ENCODE results near the gene NUP58.
A peak's percentile ranks its signal among the peaks of the same experiment; 100 is the strongest.

The NUP58 gene

DNA sequence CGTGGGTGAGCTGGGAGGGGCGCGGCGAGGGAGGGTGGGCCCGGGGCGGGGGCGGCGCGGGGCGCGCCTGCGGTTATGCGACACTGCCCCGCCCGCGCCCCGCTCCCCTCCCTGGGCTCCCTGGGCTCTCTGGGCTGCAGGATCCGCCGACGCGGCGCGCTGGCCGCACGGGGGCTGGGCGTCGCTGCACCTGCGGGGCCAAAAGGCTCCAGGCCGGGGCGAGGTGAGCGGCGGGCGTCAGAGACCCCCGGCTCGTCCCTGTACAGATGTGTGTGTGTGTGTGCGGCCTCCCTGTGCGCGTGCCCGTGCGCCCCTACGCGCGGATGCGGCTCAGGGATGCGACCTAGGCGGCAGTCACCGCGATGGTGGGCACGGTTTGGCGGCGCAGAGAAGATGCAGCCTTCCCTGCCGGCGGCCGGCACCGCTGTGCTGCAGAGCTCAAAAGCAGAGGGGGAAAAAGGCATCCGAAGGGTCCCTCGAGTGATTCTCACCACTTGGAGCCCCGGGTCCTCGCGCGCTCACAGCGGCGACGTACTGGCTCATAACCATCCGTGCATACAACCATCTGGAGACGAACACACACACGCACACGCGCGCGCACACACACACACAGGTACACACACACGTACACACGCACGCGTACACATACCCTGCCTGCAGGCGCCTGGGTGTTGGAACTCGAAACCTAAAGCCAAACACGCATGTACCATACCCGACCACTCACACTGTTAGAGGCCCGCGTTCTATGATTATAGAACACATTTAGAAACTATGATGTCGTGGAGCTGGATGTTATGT, 71.1 kb downstream of the NUP58 start:
- Histone ChIP-seq H3K4me1 (0 out of 2 replicates have a peak, but pooled peaks cover 2% of the 10 kb centered on the region), H3K4me3 (peak overlapping the region; percentile 40), H3K27me3 (ENCODE audit: low read depth) (0 out of 2 replicates have a peak, but pooled peaks cover 2% of the 10 kb centered on the region), H3K9me3 (no peaks in the 10 kb centered on the region), H3K36me3 (replicated peaks) (no peaks in the 10 kb centered on the region)
- in situ Hi-C loops (cut with MboI; ENCODE audit: low sequenced_read_pairs): loop anchor here (25.0 kb wide), 1 partner anchor 690 kb away; the partner anchor contains the start of gene SHISA2
- DNase-seq (ENCODE audit: low spot score in 2 of 2): peak in 1 of 2 experiments; percentile 59

DNA sequence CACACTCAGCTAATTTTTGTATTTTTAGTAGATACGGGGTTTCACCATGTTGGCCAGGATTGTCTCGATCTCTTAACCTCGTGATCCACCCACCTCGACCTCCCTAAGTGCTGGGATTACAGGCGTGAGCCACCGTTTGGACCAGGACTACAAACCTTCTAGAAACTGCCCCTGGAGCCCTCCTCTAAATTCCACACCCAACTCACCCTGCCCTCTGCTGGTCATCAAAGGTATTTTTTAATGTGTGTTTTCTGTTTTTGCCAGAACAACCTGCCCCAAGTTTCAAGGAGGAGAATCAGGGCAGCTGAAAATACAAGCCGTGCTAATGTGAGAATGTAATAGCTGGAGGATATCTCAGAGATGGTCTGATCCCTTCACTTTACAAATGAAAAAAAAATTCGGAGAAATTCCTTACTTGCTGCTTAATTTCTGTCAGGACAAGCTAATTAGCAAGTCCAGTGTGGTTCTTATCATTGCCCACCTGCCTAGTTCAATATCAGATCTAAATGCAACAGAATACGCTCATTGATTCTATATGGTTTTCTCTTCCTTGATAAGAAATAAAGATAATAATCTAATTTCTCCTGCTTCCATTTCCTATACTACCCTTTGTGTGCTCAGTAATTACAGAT, 74.4 kb downstream of the NUP58 start:
- DNase-seq (ENCODE audit: low spot score in 2 of 2): peak; percentile 66 to 72
- no peaks in the 10 kb centered on the region for H3K27me3 ChIP-seq (ENCODE audit: low read depth)
- in situ Hi-C loops (cut with MboI; ENCODE audit: low sequenced_read_pairs): no loop called here

DNA sequence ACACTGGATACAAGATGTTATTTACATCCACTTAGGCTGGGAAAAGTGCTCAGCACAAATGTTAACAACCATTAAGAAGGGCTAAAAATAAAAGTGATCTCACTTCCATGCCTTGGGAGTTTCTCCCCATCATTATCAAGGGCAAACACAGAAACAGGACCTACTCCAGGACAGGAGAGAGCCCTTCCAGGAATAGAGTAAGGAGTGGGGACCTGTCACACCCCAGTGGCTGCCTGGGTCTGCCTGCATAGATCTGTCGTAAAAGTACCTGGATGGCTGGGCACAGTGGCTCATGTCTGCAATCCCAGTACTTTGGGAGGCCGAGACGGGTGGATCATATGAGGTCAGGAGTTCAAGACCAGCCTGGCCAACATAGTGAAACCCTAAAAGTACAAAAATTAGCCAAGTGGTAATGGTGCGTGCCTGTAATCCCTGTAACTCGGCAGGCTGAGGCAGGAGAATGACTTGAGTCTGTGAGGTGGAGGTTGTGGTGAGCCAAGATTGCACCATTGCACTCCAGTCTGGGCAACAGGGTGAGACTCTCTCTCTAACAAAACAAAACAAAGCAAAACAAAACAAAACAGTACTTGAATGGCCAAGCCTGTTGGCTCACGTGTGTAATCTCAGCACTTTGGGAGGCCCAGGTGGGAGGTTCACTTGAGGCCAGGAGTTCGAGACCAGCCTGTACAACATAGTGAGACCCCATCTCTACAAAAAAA, 76.0 kb downstream of the NUP58 start:
- no peaks in the 10 kb centered on the region for H3K36me3 ChIP-seq (replicated peaks)
- H3K27me3 ChIP-seq (ENCODE audit: low read depth): no peaks in the 10 kb centered on the region
- DNase-seq (ENCODE audit: low spot score in 2 of 2): no peak
- H3K9me3 ChIP-seq: no peaks in the 10 kb centered on the region
- H3K4me3 ChIP-seq: no peak overlapping the region
- in situ Hi-C loops (cut with MboI; ENCODE audit: low sequenced_read_pairs): no loop called here
- no peaks in the 10 kb centered on the region for H3K4me1 ChIP-seq

More for the DNA sequence above, 74.4 kb downstream of the NUP58 start:
- H3K36me3 ChIP-seq (replicated peaks): no peaks in the 10 kb centered on the region
- 0 out of 2 replicates have a peak, but pooled peaks cover 2% of the 10 kb centered on the region for H3K4me1 ChIP-seq
- H3K9me3 ChIP-seq: no peaks in the 10 kb centered on the region
- no peak overlapping the region for H3K4me3 ChIP-seq

DNA sequence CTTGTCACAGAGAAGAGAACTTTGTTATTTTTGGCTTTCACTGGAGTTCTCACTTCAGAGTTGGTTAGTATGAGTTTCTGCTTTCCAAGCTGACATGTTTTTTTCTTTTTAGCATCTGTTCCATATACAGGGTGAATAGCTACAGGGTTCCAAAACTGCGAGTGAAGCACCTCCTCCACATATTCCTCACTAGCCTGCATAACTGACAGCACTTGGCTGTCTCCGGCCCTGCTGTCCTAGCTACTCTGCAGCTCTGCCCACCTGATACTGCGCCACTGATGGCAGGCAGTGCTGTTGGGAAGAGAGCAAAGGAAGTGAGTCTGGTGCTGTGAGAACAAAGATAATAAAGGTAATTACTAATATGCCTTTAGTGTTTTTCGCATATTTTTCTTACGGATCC, 77.1 kb downstream of the NUP58 start:
- in situ Hi-C loops (cut with MboI; ENCODE audit: low sequenced_read_pairs): no loop called here
- Histone ChIP-seq H3K27me3 (ENCODE audit: low read depth) (no peaks in the 10 kb centered on the region), H3K4me3 (no peak overlapping the region), H3K4me1 (no peaks in the 10 kb centered on the region), H3K9me3 (no peaks in the 10 kb centered on the region), H3K36me3 (replicated peaks) (no peaks in the 10 kb centered on the region)
- DNase-seq (ENCODE audit: low spot score in 2 of 2): no peak

DNA sequence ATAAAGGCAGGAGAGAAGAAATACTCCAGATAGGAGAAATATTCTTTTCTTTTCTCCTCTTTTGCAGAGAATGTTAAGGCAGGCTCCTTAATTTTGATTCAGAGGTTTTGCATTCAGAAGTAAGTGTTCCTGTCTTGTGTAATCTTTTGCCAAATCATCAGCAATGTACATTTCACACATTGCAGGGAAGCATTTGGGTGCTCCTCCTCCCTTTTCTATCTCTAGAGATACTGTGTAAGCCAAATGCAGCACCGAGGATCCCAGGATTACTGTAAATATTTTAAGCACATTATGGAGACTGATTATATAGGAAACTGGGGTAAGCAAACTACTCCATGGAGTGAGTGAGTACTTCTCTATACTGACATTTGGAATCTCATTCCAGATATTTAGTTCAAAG, 77.6 kb downstream of the NUP58 start:
- Histone ChIP-seq H3K27me3 (ENCODE audit: low read depth) (no peaks in the 10 kb centered on the region), H3K4me1 (no peaks in the 10 kb centered on the region), H3K36me3 (replicated peaks) (no peaks in the 10 kb centered on the region), H3K9me3 (no peaks in the 10 kb centered on the region), H3K4me3 (no peak overlapping the region)
- in situ Hi-C loops (cut with MboI; ENCODE audit: low sequenced_read_pairs): no loop called here
- DNase-seq (ENCODE audit: low spot score in 2 of 2): no peak

DNA sequence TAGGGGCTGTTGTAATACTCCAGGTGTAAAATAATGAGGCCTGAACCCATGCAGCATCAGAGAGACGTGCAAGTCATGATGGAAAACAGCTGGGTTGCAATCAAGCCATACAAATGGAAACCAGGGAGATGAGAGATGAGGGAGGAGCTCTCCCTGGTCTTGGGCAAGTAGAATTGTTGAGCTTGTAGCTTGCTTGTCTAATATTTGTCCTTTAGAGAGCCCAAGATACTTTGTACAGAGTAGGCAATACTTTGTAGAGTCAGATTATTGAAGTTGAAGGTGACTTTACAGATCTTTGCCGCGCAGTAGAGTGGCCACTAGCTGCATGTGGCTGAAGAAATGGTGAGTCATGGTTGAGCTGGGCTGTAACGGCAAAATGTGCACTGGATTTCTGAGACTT, 78.7 kb downstream of the NUP58 start:
- Histone ChIP-seq H3K27me3 (ENCODE audit: low read depth) (no peaks in the 10 kb centered on the region), H3K36me3 (replicated peaks) (no peaks in the 10 kb centered on the region), H3K4me3 (no peak overlapping the region), H3K4me1 (no peaks in the 10 kb centered on the region), H3K9me3 (no peaks in the 10 kb centered on the region)
- in situ Hi-C loops (cut with MboI; ENCODE audit: low sequenced_read_pairs): no loop called here
- DNase-seq (ENCODE audit: low spot score in 2 of 2): no peak

DNA sequence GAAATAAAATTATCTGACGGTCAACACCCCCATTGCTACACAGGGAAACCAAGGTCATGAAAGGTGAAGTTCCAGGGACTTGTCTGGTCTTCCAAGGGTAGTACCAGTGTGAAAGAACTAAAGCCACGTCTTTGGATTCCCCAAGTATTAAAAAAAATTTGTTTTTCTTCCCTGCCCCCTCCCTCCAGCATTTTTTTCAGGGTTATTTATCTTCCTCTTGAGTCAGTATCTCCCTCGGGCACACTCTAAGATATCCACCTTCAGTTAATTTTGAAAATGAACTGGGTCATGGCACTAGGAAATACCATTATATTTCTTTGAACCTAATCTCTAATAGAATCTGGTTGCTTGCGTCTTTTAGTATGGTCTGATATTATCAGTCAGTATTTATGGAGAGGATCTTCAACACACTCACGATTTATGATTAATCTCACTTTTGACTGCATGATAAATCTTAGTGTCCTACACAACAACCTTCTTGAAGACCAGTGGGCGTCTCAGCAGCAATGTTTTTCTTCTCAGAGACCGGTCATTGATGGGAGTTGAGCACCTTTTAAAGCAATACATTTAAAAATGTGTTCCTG, 79.4 kb downstream of the NUP58 start:
- no peak for DNase-seq (ENCODE audit: low spot score in 2 of 2)
- Histone ChIP-seq H3K4me1 (no peaks in the 10 kb centered on the region), H3K27me3 (ENCODE audit: low read depth) (no peaks in the 10 kb centered on the region), H3K4me3 (no peak overlapping the region), H3K9me3 (no peaks in the 10 kb centered on the region), H3K36me3 (replicated peaks) (no peaks in the 10 kb centered on the region)
- in situ Hi-C loops (cut with MboI; ENCODE audit: low sequenced_read_pairs): no loop called here

DNA sequence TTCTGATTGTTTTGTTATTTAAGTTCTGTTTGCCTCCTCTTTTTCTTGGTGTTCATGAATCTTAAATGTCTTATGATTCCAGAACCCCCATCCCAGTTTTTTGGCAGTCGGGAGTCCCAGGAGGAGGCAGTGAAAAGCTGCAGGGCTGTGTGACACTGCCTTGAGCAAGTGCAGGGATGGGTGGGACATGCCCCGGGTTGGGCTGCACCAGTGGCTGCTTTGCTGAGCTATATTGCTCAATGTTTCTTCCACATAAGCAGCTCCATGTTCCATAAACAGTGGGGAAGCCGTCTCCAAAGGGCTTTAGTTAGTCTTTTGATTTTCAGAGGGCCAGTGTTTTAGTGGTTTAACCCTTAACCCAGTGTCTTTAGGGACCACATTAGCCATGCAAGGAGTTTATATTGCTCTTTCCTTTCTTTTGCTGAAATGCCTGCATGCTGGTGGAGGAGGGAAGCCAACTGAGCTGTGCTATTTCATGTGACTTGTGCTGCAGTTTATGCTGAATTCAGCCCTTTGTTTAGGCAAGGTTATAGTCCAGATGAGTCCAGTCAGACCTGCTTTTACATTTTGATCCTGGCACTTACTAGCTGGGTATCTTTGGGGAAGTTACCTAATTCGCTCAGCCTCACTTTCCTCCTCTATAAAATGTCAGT, 83.5 kb downstream of the NUP58 start:
- Histone ChIP-seq H3K36me3 (replicated peaks) (no peaks in the 10 kb centered on the region), H3K4me3 (no peak overlapping the region), H3K9me3 (no peaks in the 10 kb centered on the region), H3K4me1 (no peaks in the 10 kb centered on the region), H3K27me3 (ENCODE audit: low read depth) (no peaks in the 10 kb centered on the region)
- in situ Hi-C loops (cut with MboI; ENCODE audit: low sequenced_read_pairs): no loop called here
- peak in 1 of 2 experiments; percentile 21 for DNase-seq (ENCODE audit: low spot score in 2 of 2)

DNA sequence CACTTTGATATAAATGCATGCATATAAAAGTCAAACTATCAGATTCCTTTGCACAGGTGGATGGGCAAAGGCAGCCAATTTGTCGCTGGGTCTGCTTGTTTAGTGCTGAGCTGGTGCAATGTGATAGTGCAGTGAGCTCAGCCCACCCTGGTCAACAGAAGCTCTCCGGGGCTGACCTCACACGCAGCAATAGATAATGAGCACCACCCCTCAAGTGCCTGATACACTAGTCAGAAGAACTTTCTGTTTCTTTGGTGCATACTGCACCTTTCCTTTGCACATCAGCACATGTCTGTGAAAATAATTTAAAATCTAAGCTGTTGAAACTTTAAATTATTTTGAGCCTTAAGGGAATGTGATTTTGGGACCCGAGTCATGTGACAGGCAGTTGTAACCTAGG, 90.5 kb downstream of the NUP58 start:
- H3K27me3 ChIP-seq (ENCODE audit: low read depth): no peaks in the 10 kb centered on the region
- DNase-seq (ENCODE audit: low spot score in 2 of 2): no peak
- in situ Hi-C loops (cut with MboI; ENCODE audit: low sequenced_read_pairs): no loop called here
- H3K36me3 ChIP-seq (replicated peaks): no peaks in the 10 kb centered on the region
- no peak overlapping the region for H3K4me3 ChIP-seq
- H3K4me1 ChIP-seq: no peaks in the 10 kb centered on the region
- no peaks in the 10 kb centered on the region for H3K9me3 ChIP-seq
